Naive B cell (primary cell): ENCODE results near the gene MYL10. TPM values are rescaled to one million over a fixed set of nuclear protein-coding genes. Genes with fewer than 3 reads are reported as not detected.
A peak's percentile ranks its signal among the peaks of the same experiment; 100 is the strongest.

ENCODE experiments used
- ATAC-seq, 2 donors: fragments of 150-1000 bp; cut with Tn5 transposase; 2 replicates each; pipeline ENCODE4 v1.10.0; 2021; ENCODE audit warnings: low read depth in 2 of 2, mild to moderate bottlenecking in 2 of 2, moderate library complexity in 2 of 2
- DNase-seq: peaks from one replicate; pipeline ENCODE4 v3.0.0; 2022
- H3K27ac Mint-ChIP-seq, 6 donors: one replicate each; pipeline ENCODE4 v1.8.0; 2020 to 2022; ENCODE audit warnings: mild to moderate bottlenecking in 6 of 6, mixed read lengths in 6 of 6, moderate library complexity in 5 of 6, inconsistent platforms in 2 of 6
- H3K27me3 Mint-ChIP-seq, 3 donors: one replicate each; pipeline ENCODE4 v1.8.0; 2021 to 2022; ENCODE audit warnings: mixed read lengths in 3 of 3, mild to moderate bottlenecking in 1 of 3
- H3K36me3 Mint-ChIP-seq, 2 donors: one replicate each; pipeline ENCODE4 v1.8.0; 2020 to 2022; ENCODE audit warnings: mixed read lengths in 2 of 2, inconsistent platforms in 1 of 2, mild to moderate bottlenecking in 1 of 2
- H3K4me1 Mint-ChIP-seq, 3 donors: one replicate each; pipeline ENCODE4 v1.8.0; 2020 to 2022; ENCODE audit warnings: mixed read lengths in 3 of 3, inconsistent platforms in 1 of 3, mild to moderate bottlenecking in 1 of 3, moderate library complexity in 1 of 3
- H3K4me3 Mint-ChIP-seq, 8 donors: one replicate each; pipeline ENCODE4 v1.8.0; 2020 to 2022; ENCODE audit warnings: mild to moderate bottlenecking in 8 of 8, mixed read lengths in 8 of 8, moderate library complexity in 8 of 8, inconsistent platforms in 2 of 8
- H3K9me3 Mint-ChIP-seq, 7 donors: one replicate each; pipeline ENCODE4 v1.8.0; 2020 to 2022; ENCODE audit warnings: mixed read lengths in 7 of 7, mild to moderate bottlenecking in 5 of 7, inconsistent platforms in 2 of 7, moderate library complexity in 1 of 7
- polyA plus RNA-seq, 6 donors: library from polyadenylated mRNA; unstranded; fragments of 300-500 nt; fragmentation: Illumina TruSeq; gene quantifications; one replicate each; pipeline ENCODE4 v1.2.3, GENCODE V29; 2021; ENCODE audit warnings: low read depth in 6 of 6

The MYL10 gene
- not detected for polyA plus RNA-seq

- DNase-seq: no peak
- peaks cover 0 to 10% (median 5%) of the 10 kb centered on the region in 3 donors for H3K4me1 Mint-ChIP-seq
- peaks cover 8 to 46% (median 35%) of the 10 kb centered on the region in 3 donors for H3K27me3 Mint-ChIP-seq
- H3K4me3 Mint-ChIP-seq: no peak within 1 kb of the TSS
- no peaks in the 10 kb centered on the region for H3K36me3 Mint-ChIP-seq
- no peak for ATAC-seq
- H3K9me3 Mint-ChIP-seq: peaks cover 0 to 17% (median 10%) of the 10 kb centered on the region in 7 donors
- no peak within 1 kb of the TSS for H3K27ac Mint-ChIP-seq
These were observed at the start of gene MYL10 for GRCh38 chr7:101629171-101629570. TSS of gene MYL10 (minus strand) at chr7:101629296. CDS start at chr7:101629118, 178 bp downstream.

GRCh38 chr7:101678658-101679057 lies 49.6 kb upstream of the MYL10 start:
- DNase-seq (no peak), ATAC-seq (no peak)
- Mint-ChIP-seq H3K9me3 (no peaks in the 10 kb centered on the region), H3K27ac (no peak overlapping the region), H3K4me1 (no peaks in the 10 kb centered on the region), H3K36me3 (no peaks in the 10 kb centered on the region), H3K4me3 (no peak overlapping the region), H3K27me3 (no peaks in the 10 kb centered on the region)

GRCh38 chr7:101677797-101678479 lies 48.8 kb upstream of the MYL10 start:
- H3K36me3 Mint-ChIP-seq: peaks cover 0 to 3% of the 10 kb centered on the region in 2 donors
- no peaks in the 10 kb centered on the region for H3K4me1 Mint-ChIP-seq
- H3K27me3 Mint-ChIP-seq: no peaks in the 10 kb centered on the region
- no peak for ATAC-seq
- no peak overlapping the region for H3K27ac Mint-ChIP-seq
- no peak for DNase-seq
- H3K9me3 Mint-ChIP-seq: peaks cover 0 to 5% (median 1%) of the 10 kb centered on the region in 7 donors
- H3K4me3 Mint-ChIP-seq: no peak overlapping the region

GRCh38 chr7:101677391-101677790 lies 48.3 kb upstream of the MYL10 start:
- peaks cover 0 to 5% (median 1%) of the 10 kb centered on the region in 7 donors for H3K9me3 Mint-ChIP-seq
- peaks cover 0 to 3% of the 10 kb centered on the region in 2 donors for H3K36me3 Mint-ChIP-seq
- H3K4me3 Mint-ChIP-seq: no peak overlapping the region
- no peaks in the 10 kb centered on the region for H3K4me1 Mint-ChIP-seq
- ATAC-seq (no peak), DNase-seq (no peak)
- peak overlapping the region in 1 of 6 donors; percentile 37 for H3K27ac Mint-ChIP-seq
- no peaks in the 10 kb centered on the region for H3K27me3 Mint-ChIP-seq

- Mint-ChIP-seq H3K27me3 (no peaks in the 10 kb centered on the region), H3K9me3 (peaks cover 0 to 5% (median 2%) of the 10 kb centered on the region in 7 donors), H3K4me1 (no peaks in the 10 kb centered on the region), H3K27ac (peak overlapping the region in 1 of 6 donors; percentile 37), H3K4me3 (no peak overlapping the region), H3K36me3 (peaks cover 0 to 3% of the 10 kb centered on the region in 2 donors)
- DNase-seq (no peak), ATAC-seq (no peak)
These were observed 47.9 kb upstream of the MYL10 start for GRCh38 chr7:101676956-101677355.

- Mint-ChIP-seq H3K27ac (no peak overlapping the region), H3K9me3 (peaks cover 0 to 5% (median 2%) of the 10 kb centered on the region in 7 donors), H3K4me3 (no peak overlapping the region), H3K27me3 (no peaks in the 10 kb centered on the region), H3K4me1 (no peaks in the 10 kb centered on the region), H3K36me3 (peaks cover 0 to 3% of the 10 kb centered on the region in 2 donors)
- ATAC-seq (no peak), DNase-seq (no peak)
These were observed 47.0 kb upstream of the MYL10 start for GRCh38 chr7:101676062-101676598.

GRCh38 chr7:101674439-101674838 lies 45.3 kb upstream of the MYL10 start:
- no peak overlapping the region for H3K4me3 Mint-ChIP-seq
- no peaks in the 10 kb centered on the region for H3K4me1 Mint-ChIP-seq
- H3K27ac Mint-ChIP-seq: no peak overlapping the region
- H3K9me3 Mint-ChIP-seq: peaks cover 0 to 5% (median 2%) of the 10 kb centered on the region in 7 donors
- ATAC-seq (no peak), DNase-seq (no peak)
- H3K27me3 Mint-ChIP-seq: no peaks in the 10 kb centered on the region
- H3K36me3 Mint-ChIP-seq: peaks cover 0 to 3% of the 10 kb centered on the region in 2 donors

- H3K4me1 Mint-ChIP-seq: no peaks in the 10 kb centered on the region
These were observed 44.9 kb upstream of the MYL10 start for GRCh38 chr7:101673951-101674350.

GRCh38 chr7:101673315-101673714 lies 44.2 kb upstream of the MYL10 start:
- Mint-ChIP-seq H3K27ac (peak overlapping the region in 1 of 6 donors; percentile 92), H3K36me3 (peaks cover 3 to 6% of the 10 kb centered on the region in 2 donors), H3K4me3 (peak overlapping the region in 1 of 8 donors; percentile 60), H3K4me1 (no peaks in the 10 kb centered on the region), H3K9me3 (peaks cover under 1 to 7% (median 4%) of the 10 kb centered on the region in 7 donors), H3K27me3 (peaks cover 0 to 4% (median 0%) of the 10 kb centered on the region in 3 donors)
- ATAC-seq (no peak), DNase-seq (no peak)

More at GRCh38 chr7:101673951-101674350, 44.9 kb upstream of the MYL10 start:
- no peaks in the 10 kb centered on the region for H3K27me3 Mint-ChIP-seq
- DNase-seq (no peak), ATAC-seq (no peak)
- no peak overlapping the region for H3K4me3 Mint-ChIP-seq
- H3K36me3 Mint-ChIP-seq: peaks cover 0 to 3% of the 10 kb centered on the region in 2 donors
- H3K27ac Mint-ChIP-seq: no peak overlapping the region
- peaks cover 0 to 5% (median 2%) of the 10 kb centered on the region in 7 donors for H3K9me3 Mint-ChIP-seq

- peaks cover 3 to 6% of the 10 kb centered on the region in 2 donors for H3K36me3 Mint-ChIP-seq
- H3K4me3 Mint-ChIP-seq: no peak overlapping the region
- peaks cover 2 to 9% (median 4%) of the 10 kb centered on the region in 7 donors for H3K9me3 Mint-ChIP-seq
- no peak for DNase-seq
- peaks cover 0 to 17% (median 0%) of the 10 kb centered on the region in 3 donors for H3K27me3 Mint-ChIP-seq
- ATAC-seq: no peak
- H3K27ac Mint-ChIP-seq: no peak overlapping the region
- no peaks in the 10 kb centered on the region for H3K4me1 Mint-ChIP-seq
These were observed 42.6 kb upstream of the MYL10 start for GRCh38 chr7:101671371-101672356.

GRCh38 chr7:101669307-101669706 lies 40.2 kb upstream of the MYL10 start:
- Mint-ChIP-seq H3K27ac (no peak overlapping the region), H3K9me3 (peaks cover 2 to 9% (median 5%) of the 10 kb centered on the region in 7 donors)
- no peak for DNase-seq

GRCh38 chr7:101668726-101669125 lies 39.6 kb upstream of the MYL10 start:
- Mint-ChIP-seq H3K4me1 (no peaks in the 10 kb centered on the region), H3K27ac (no peak overlapping the region), H3K9me3 (peaks cover 2 to 9% (median 5%) of the 10 kb centered on the region in 7 donors), H3K27me3 (peaks cover 0 to 22% (median 0%) of the 10 kb centered on the region in 3 donors), H3K4me3 (no peak overlapping the region), H3K36me3 (peaks cover 3 to 6% of the 10 kb centered on the region in 2 donors)
- no peak for DNase-seq
- ATAC-seq: no peak

More at GRCh38 chr7:101669307-101669706, 40.2 kb upstream of the MYL10 start:
- peaks cover 3 to 6% of the 10 kb centered on the region in 2 donors for H3K36me3 Mint-ChIP-seq
- H3K4me3 Mint-ChIP-seq: no peak overlapping the region
- no peak for ATAC-seq
- no peaks in the 10 kb centered on the region for H3K4me1 Mint-ChIP-seq
- peaks cover 0 to 21% (median 0%) of the 10 kb centered on the region in 3 donors for H3K27me3 Mint-ChIP-seq

- Mint-ChIP-seq H3K4me1 (no peaks in the 10 kb centered on the region), H3K27ac (no peak overlapping the region), H3K27me3 (peaks cover 0 to 22% (median 0%) of the 10 kb centered on the region in 3 donors), H3K36me3 (peaks cover 3 to 12% of the 10 kb centered on the region in 2 donors), H3K4me3 (no peak overlapping the region), H3K9me3 (peaks cover 3 to 13% (median 9%) of the 10 kb centered on the region in 7 donors)
- ATAC-seq (no peak), DNase-seq (no peak)
These were observed 38.8 kb upstream of the MYL10 start for GRCh38 chr7:101667920-101668319.
